Dendritic cell treated with granulocyte-macrophage colony-stimulating factor and Interleukin-4, amounts not matched to agents 40 ng/mL and 50 ng/mL, for 4 days (primary cell): ENCODE measurements around the gene PTCH1.

Experiments
- H3K27ac Mint-ChIP-seq: one replicate; pipeline ENCODE4 v1.8.0; 2022; ENCODE audit warnings: mild to moderate bottlenecking, mixed read lengths
- H3K27me3 Mint-ChIP-seq: one replicate; pipeline ENCODE4 v1.8.0; 2022; ENCODE audit warnings: mild to moderate bottlenecking, mixed read lengths
- H3K36me3 Mint-ChIP-seq: one replicate; pipeline ENCODE4 v1.8.0; 2022; ENCODE audit warnings: low read depth, mixed read lengths
- H3K4me1 Mint-ChIP-seq: one replicate; pipeline ENCODE4 v1.8.0; 2022; ENCODE audit warnings: low read depth, mixed read lengths
- H3K4me3 Mint-ChIP-seq: one replicate; pipeline ENCODE4 v1.8.0; 2022; ENCODE audit warnings: mild to moderate bottlenecking, moderate library complexity, mixed read lengths
- H3K9me3 Mint-ChIP-seq: one replicate; pipeline ENCODE4 v1.8.0; 2022; ENCODE audit warnings: mixed read lengths
- intact Hi-C: fragments of 100-400 bp; cut with micrococcal nuclease; formaldehyde crosslinking; loops from one replicate; pipeline ENCODE4 v1.15.0; 2022

PTCH1 gene

GRCh38 chr9:95441081-95441480, 75.7 kb downstream of the PTCH1 start:
- H3K27me3 Mint-ChIP-seq, result peaks cover 16% of the 10 kb centered on the region
- H3K36me3 Mint-ChIP-seq, result no peaks in the 10 kb centered on the region
- no peak overlapping the region for H3K27ac Mint-ChIP-seq
- H3K4me3 Mint-ChIP-seq, result no peak overlapping the region
- no peaks in the 10 kb centered on the region for H3K9me3 Mint-ChIP-seq
- no peaks in the 10 kb centered on the region for H3K4me1 Mint-ChIP-seq
- intact Hi-C loops, result no loop called here

DNA sequence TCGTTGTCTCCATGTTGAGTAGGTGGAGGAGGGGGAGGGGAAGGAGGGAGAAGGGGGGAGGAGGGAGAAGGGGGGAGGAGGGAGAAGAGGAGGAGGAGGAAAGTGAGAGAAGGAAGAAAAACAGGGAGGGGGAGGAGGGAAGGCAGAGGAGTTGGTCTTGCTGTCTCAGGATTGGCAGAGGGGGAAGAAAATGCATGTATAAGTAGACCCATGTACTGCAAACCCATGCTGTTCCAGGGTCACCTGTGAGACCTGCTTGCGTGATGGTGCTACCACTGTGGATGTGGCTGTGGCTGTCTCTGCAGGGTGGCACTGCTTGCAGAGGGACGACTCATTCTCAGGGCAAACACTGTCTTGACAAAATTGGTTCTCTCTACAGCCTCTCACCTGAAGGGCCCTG, 76.3 kb downstream of the PTCH1 start:
- no peak overlapping the region for H3K27ac Mint-ChIP-seq
- H3K9me3 Mint-ChIP-seq, result no peaks in the 10 kb centered on the region
- no peaks in the 10 kb centered on the region for H3K4me1 Mint-ChIP-seq
- peaks cover 14% of the 10 kb centered on the region for H3K27me3 Mint-ChIP-seq
- no peaks in the 10 kb centered on the region for H3K36me3 Mint-ChIP-seq
- intact Hi-C loops, result no loop called here
- no peak overlapping the region for H3K4me3 Mint-ChIP-seq

DNA sequence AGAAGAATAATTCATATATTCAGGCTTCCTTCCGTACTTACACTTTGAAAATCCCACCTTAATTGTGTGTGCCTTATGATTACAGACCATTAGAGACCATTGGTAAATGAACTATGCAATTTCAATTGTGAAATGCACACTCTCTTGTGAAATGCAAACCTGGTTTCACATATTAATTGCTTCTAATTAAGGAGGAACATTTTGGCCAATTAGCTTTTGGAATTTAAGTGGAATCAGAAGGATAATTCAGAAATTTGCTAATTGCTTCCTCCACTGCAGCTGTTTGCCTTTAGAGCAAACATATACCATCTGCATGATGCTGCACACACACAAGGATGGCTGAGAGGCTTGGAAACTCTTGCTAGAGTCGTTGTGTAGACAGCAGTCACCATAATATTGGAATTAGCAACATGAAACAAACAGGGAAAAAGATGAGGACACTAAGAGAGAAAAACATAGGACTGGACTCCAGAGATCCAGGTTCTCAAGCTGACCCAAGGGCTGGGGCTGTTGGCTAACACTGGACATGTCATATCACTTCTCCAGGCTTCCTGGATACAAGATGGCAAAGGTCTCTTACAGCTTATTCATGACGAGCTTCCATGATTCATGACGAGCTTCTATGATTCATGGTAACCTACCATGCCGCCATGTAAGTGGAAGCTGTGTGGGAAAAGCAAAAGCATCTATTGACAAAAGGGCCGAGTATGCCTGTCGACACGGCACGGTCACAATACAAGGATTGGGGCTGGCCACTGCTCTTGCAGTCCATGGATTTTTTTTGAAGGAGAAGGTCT, 78.0 kb downstream of the PTCH1 start:
- peaks cover 7% of the 10 kb centered on the region for H3K4me1 Mint-ChIP-seq
- H3K27ac Mint-ChIP-seq, result no peak overlapping the region
- peaks cover 12% of the 10 kb centered on the region for H3K9me3 Mint-ChIP-seq
- no peaks in the 10 kb centered on the region for H3K36me3 Mint-ChIP-seq
- intact Hi-C loops, result no loop called here
- H3K27me3 Mint-ChIP-seq, result peaks cover 10% of the 10 kb centered on the region
- no peak overlapping the region for H3K4me3 Mint-ChIP-seq

GRCh38 chr9:95437559-95437958, 79.2 kb downstream of the PTCH1 start:
- intact Hi-C loops, result no loop called here
- no peaks in the 10 kb centered on the region for H3K36me3 Mint-ChIP-seq
- no peak overlapping the region for H3K27ac Mint-ChIP-seq

GRCh38 chr9:95436416-95436815, 80.4 kb downstream of the PTCH1 start:
- Mint-ChIP-seq H3K36me3 (no peaks in the 10 kb centered on the region), H3K4me1 (peaks cover 13% of the 10 kb centered on the region), H3K9me3 (peaks cover 17% of the 10 kb centered on the region), H3K4me3 (no peak overlapping the region), H3K27ac (no peak overlapping the region), H3K27me3 (peaks cover 14% of the 10 kb centered on the region)
- intact Hi-C loops, result no loop called here

More at GRCh38 chr9:95437559-95437958, 79.2 kb downstream of the PTCH1 start:
- peaks cover 17% of the 10 kb centered on the region for H3K9me3 Mint-ChIP-seq
- no peak overlapping the region for H3K4me3 Mint-ChIP-seq
- H3K27me3 Mint-ChIP-seq, result peaks cover 10% of the 10 kb centered on the region
- peaks cover 13% of the 10 kb centered on the region for H3K4me1 Mint-ChIP-seq

- H3K9me3 Mint-ChIP-seq, result peaks cover 18% of the 10 kb centered on the region
Measured at GRCh38 chr9:95435074-95435728, 81.6 kb downstream of the PTCH1 start.

GRCh38 chr9:95434116-95435073, 82.4 kb downstream of the PTCH1 start:
- Mint-ChIP-seq H3K36me3 (no peaks in the 10 kb centered on the region), H3K27me3 (peaks cover 18% of the 10 kb centered on the region)
- intact Hi-C loops, result no loop called here

More at GRCh38 chr9:95435074-95435728, 81.6 kb downstream of the PTCH1 start:
- Mint-ChIP-seq H3K4me3 (no peak overlapping the region), H3K36me3 (no peaks in the 10 kb centered on the region), H3K27me3 (peaks cover 16% of the 10 kb centered on the region), H3K4me1 (peaks cover 13% of the 10 kb centered on the region), H3K27ac (no peak overlapping the region)
- intact Hi-C loops, result no loop called here

DNA sequence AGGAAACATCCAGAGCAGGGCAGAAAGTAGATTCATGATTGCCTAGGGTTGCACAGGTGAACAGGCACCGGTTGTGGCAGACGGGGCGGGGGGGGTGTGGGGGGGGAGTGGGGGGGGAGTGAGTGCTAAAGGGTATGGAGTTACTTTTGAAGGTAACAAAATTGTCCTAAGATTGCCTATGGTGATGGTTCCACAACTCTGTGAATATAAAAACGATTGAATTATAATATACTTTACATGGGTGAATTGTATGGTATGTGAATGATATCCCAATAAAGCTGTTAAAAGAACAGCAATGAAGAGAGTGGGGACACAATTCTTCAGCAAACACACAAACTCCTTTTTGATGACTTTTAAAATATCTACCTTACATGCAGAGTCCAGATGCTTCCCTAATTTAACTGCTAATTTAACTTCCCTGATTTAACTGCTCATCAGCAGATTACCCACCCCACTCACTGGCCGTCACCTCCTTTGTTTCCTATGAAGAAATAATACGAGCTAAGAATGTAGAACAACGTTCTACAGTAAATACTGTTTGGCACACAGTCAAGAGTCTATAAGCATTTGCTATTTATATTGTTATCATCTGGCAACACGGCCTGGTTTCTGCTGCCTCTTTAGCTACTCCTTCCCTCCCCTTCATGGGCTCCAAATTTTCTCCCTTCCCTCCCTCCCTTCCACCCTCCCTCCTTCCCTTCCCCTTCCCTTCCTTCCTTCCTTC, 83.5 kb downstream of the PTCH1 start:
- Mint-ChIP-seq H3K36me3 (no peaks in the 10 kb centered on the region), H3K4me1 (peaks cover 13% of the 10 kb centered on the region), H3K4me3 (no peak overlapping the region), H3K27ac (no peak overlapping the region), H3K9me3 (peaks cover 22% of the 10 kb centered on the region), H3K27me3 (peaks cover 25% of the 10 kb centered on the region)
- intact Hi-C loops, result no loop called here

More at GRCh38 chr9:95434116-95435073, 82.4 kb downstream of the PTCH1 start:
- Mint-ChIP-seq H3K4me3 (no peak overlapping the region), H3K27ac (no peak overlapping the region), H3K9me3 (peaks cover 22% of the 10 kb centered on the region), H3K4me1 (peaks cover 13% of the 10 kb centered on the region)

DNA sequence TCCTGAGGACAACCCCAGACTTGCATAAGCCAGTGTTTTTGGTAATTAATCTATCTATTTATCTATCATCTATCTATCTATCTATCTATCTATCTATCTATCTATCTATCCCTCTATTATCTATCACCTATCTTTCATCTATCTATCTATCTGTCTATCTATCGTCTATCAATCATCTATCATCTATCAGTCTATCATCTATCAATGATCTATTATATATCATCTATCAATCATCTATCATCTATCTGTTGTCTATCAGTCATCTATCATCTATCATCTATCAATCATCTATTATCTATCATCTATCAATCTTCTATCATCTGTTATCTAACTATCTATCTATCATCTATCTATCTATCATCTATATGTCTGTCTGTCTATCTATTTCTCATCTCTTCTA, 85.5 kb downstream of the PTCH1 start:
- Mint-ChIP-seq H3K4me1 (peaks cover 14% of the 10 kb centered on the region), H3K9me3 (peaks cover 22% of the 10 kb centered on the region), H3K36me3 (no peaks in the 10 kb centered on the region), H3K27ac (no peak overlapping the region), H3K4me3 (no peak overlapping the region), H3K27me3 (peaks cover 36% of the 10 kb centered on the region)
- intact Hi-C loops, result no loop called here

- Mint-ChIP-seq H3K27ac (no peak overlapping the region), H3K27me3 (peaks cover 45% of the 10 kb centered on the region), H3K4me1 (peaks cover 18% of the 10 kb centered on the region), H3K36me3 (no peaks in the 10 kb centered on the region), H3K9me3 (peaks cover 22% of the 10 kb centered on the region), H3K4me3 (no peak overlapping the region)
- intact Hi-C loops, result no loop called here
Measured at GRCh38 chr9:95429948-95430620, 86.7 kb downstream of the PTCH1 start.

- no peak overlapping the region for H3K27ac Mint-ChIP-seq
- H3K9me3 Mint-ChIP-seq, result peaks cover 18% of the 10 kb centered on the region
- H3K27me3 Mint-ChIP-seq, result peaks cover 53% of the 10 kb centered on the region
- intact Hi-C loops, result no loop called here
- no peaks in the 10 kb centered on the region for H3K36me3 Mint-ChIP-seq
- H3K4me3 Mint-ChIP-seq, result no peak overlapping the region
- H3K4me1 Mint-ChIP-seq, result peaks cover 14% of the 10 kb centered on the region
Measured at GRCh38 chr9:95429096-95429495, 87.7 kb downstream of the PTCH1 start.

DNA sequence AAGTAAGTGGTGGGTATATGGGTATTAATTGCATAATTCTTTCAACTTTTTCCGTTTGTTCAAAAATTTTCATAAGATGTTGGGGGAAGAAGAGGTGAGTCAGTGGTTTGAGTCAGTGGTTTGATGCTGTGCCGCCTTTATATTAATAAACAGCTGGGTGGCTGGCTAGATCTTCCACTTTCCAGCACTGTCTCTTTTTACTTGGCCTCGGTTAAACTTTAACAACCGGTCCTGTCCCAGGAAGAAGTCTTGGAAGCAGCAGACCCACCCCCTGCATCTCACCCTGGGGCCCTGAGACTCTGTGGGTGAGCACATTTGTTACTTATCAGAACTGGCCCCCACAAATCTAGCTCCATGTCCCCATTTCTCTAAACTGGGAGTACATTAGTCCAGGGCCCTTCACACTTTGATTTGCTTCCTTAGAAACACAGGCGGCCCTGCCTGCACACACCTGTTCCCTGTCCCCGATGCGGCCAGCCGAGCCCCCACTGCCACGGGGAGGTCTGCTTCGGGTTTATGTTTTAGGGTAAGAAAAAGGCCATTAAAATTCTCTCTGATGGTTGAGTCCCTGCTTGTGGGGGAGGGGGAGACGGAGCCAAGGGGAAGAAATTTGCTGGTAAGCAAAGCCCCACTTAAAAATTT, 90.7 kb downstream of the PTCH1 start:
- H3K9me3 Mint-ChIP-seq, result peaks cover 38% of the 10 kb centered on the region
- no peak overlapping the region for H3K27ac Mint-ChIP-seq
- intact Hi-C loops, result no loop called here
- peaks cover 60% of the 10 kb centered on the region for H3K27me3 Mint-ChIP-seq
- H3K4me3 Mint-ChIP-seq, result no peak overlapping the region
- H3K36me3 Mint-ChIP-seq, result no peaks in the 10 kb centered on the region
- H3K4me1 Mint-ChIP-seq, result peaks cover 5% of the 10 kb centered on the region
